ENCODE results near the gene IRAK4.

The IRAK4 gene

GRCh38 chr12:43832463-43833168 is 73.9 kb downstream of the IRAK4 start:
- no peak for TF ChIP-seq CTCF (IDR thresholded peaks at IDR 0.05; ENCODE audit: insufficient read depth, low read depth, low read length, missing control alignments)
- H3K4me3 ChIP-seq (ENCODE audit: low read length) = no peak overlapping the region
- no peak for DNase-seq (ENCODE audit: low read depth)

- peak overlapping the region; percentile 72 for H3K4me3 ChIP-seq (ENCODE audit: low read length)
- TF ChIP-seq CTCF (IDR thresholded peaks at IDR 0.05; ENCODE audit: insufficient read depth, low read depth, low read length, missing control alignments) = no peak
- peak; percentile 11 for DNase-seq (ENCODE audit: low read depth)
Measured at GRCh38 chr12:43835264-43835655, 76.5 kb downstream of the IRAK4 start.

GRCh38 chr12:43835656-43836474 is 77.1 kb downstream of the IRAK4 start, which contains the start of gene TMEM117:
TMEM117 (plus strand) TSS chr12:43836081.
- TF ChIP-seq CTCF (IDR thresholded peaks at IDR 0.05; ENCODE audit: insufficient read depth, low read depth, low read length, missing control alignments) = no peak
- H3K4me3 ChIP-seq (ENCODE audit: low read length) = peak within 1 kb of the TSS; percentile 72
- peak; percentile 66 for DNase-seq (ENCODE audit: low read depth)

GRCh38 chr12:43836475-43836989 is 77.8 kb downstream of the IRAK4 start:
- DNase-seq (ENCODE audit: low read depth) = peak; percentile 39
- no peak for TF ChIP-seq CTCF (IDR thresholded peaks at IDR 0.05; ENCODE audit: insufficient read depth, low read depth, low read length, missing control alignments)

More at GRCh38 chr12:43836475-43836989, 77.8 kb downstream of the IRAK4 start:
- peak overlapping the region; percentile 72 for H3K4me3 ChIP-seq (ENCODE audit: low read length)

Measured in epithelial cell of esophagus (primary cell).